ENCODE results near the gene PLLP.

DNA sequence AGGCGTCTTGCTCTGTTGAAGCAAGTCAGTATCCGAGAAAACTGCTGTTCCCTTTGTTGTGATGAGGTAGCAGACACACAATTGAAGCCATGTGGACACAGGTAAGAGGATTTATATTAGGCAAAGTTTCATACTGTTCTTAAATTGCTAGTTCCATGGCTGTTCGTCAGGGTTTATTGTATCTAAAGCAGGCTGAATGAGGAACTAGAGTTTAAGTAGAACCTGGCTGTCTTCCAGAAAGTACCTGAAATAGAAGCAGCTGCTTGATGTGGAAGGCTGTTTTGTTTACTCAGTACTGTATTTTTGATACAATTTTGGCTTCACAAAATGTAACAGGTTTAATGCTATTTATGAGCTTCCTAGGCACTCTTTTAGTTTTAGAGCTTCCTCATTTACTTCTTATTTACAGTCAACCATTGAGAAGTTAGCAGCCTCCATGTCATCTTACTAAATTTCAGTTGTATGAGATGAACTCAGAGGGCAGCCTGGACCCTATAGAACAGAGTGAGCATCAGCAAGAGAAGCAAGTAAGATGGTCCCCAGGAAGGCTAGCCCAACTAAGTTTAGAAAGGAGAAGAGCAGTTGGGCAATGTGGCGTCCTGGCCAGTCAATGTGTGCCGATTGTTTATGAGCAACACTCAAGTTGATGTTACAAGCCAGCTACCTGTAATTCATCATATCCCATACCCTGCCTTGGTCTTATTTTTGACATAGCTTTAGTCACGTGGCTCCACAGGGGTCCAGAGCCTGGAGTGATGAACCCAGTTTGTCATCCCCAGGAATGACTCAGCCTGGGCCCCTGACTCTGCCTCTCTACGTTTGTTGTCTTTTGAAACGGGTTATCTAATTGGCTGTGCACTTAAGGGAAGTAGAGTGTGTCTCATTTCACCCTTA lies 49.1 kb downstream of the PLLP start:
- TF ChIP-seq, protein P1, sequence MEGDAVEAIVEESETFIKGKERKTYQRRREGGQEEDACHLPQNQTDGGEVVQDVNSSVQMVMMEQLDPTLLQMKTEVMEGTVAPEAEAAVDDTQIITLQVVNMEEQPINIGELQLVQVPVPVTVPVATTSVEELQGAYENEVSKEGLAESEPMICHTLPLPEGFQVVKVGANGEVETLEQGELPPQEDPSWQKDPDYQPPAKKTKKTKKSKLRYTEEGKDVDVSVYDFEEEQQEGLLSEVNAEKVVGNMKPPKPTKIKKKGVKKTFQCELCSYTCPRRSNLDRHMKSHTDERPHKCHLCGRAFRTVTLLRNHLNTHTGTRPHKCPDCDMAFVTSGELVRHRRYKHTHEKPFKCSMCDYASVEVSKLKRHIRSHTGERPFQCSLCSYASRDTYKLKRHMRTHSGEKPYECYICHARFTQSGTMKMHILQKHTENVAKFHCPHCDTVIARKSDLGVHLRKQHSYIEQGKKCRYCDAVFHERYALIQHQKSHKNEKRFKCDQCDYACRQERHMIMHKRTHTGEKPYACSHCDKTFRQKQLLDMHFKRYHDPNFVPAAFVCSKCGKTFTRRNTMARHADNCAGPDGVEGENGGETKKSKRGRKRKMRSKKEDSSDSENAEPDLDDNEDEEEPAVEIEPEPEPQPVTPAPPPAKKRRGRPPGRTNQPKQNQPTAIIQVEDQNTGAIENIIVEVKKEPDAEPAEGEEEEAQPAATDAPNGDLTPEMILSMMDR (IDR thresholded peaks at IDR 0.05), result no peak
- no peak for TF ChIP-seq EP300 (IDR thresholded peaks at IDR 0.05)
- no peak for TF ChIP-seq POLR2A (IDR thresholded peaks at IDR 0.05)
